HCT116 (cell line): Measurements from ENCODE around the gene CLPTM1L. TPM values are rescaled to one million over a fixed set of nuclear protein-coding genes. Genes with fewer than 3 reads are reported as not detected.

Experiments used
- ATAC-seq: fragments of 200-7000 bp; cut with Tn5 transposase; 2 replicates; pipeline ENCODE4 v1.9.1; 2020; ENCODE audit warnings: mild to moderate bottlenecking, moderate library complexity
- BruUV-seq: library from RNA; stranded (reverse); fragments of 400-500 nt; replicated peaks from 2 replicates; lab custom pipeline; 2021; lab: Mats Ljungman, UMichigan
- CTCF ChIA-PET: fragments of 300-600 bp; sonication (Branson Sonifier 250); formaldehyde crosslinking; loops from one replicate; lab custom pipeline; 2021; ENCODE audit warnings: antibody characterized with exemption; lab: Charles Lee
- POLR2A ChIA-PET: fragments of 300-600, 350-600 bp; sonication (Branson Sonifier 250); formaldehyde crosslinking; loops from one replicate; lab custom pipeline; 2021; ENCODE audit warnings: antibody characterized with exemption; lab: Charles Lee
- RAD21 ChIA-PET, 2 experiments: fragments of 300-600 bp; sonication (Branson Sonifier 250); formaldehyde crosslinking; loops; one replicate each; lab custom pipeline; 2023; ENCODE audit warnings: low total read pairs in 2 of 2; ENCODE audit not compliant: uncharacterized antibody in 2 of 2, unreplicated experiment in 2 of 2, low non-redundant PET in 1 of 2; lab: Charles Lee
- DNase-seq: peaks from one replicate; pipeline ENCODE4 v3.0.0-alpha.2; 2010; ENCODE audit warnings: low read depth, low spot score
- H2AFZ ChIP-seq: fragments of 200-600 bp; shearing (Covaris generic), sonication (generic); 2 replicates; pipeline ENCODE4 v1.6.1; 2017; ENCODE audit warnings: low read depth, mixed run types, mixed read lengths, antibody characterized with exemption, low read length; ENCODE audit not compliant: poor library complexity, severe bottlenecking
- H3K27ac ChIP-seq: 2 replicates; pipeline ENCODE4 v1.5.1; 2012; ENCODE audit warnings: low read depth, low read length
- H3K27me3 ChIP-seq: fragments of 200-600 bp; sonication (generic); 2 replicates; pipeline ENCODE4 v1.6.1; 2016; ENCODE audit warnings: mixed run types, low read length, mixed read lengths; ENCODE audit not compliant: insufficient read depth
- H3K36me3 ChIP-seq, 2 experiments: fragments of 200-500 bp in 1 of 2; fragments of 200-600 bp in 1 of 2; sonication (Bioruptor generic) in 1 of 2; sonication (generic) in 1 of 2; 2 replicates each; pipeline versions ENCODE4 v1.5.1 to v1.6.1; 2014 to 2016; ENCODE audit warnings: low read length in 2 of 2, inconsistent platforms in 1 of 2, mixed read lengths in 1 of 2, mixed run types in 1 of 2; ENCODE audit not compliant: insufficient read depth in 2 of 2, control insufficient read depth in 1 of 2
- H3K4me1 ChIP-seq, 2 experiments: fragments of 200-600 bp in 1 of 2; sonication (generic) in 1 of 2; 2 replicates each; pipeline versions ENCODE4 v1.5.1 to v1.6.1; 2012 to 2017; ENCODE audit warnings: low read length in 2 of 2, inconsistent platforms in 1 of 2, mild to moderate bottlenecking in 1 of 2, mixed read lengths in 1 of 2, mixed run types in 1 of 2, moderate library complexity in 1 of 2; ENCODE audit not compliant: insufficient read depth in 2 of 2, control insufficient read depth in 1 of 2
- H3K4me2 ChIP-seq: fragments of 200-600 bp; sonication (generic); 2 replicates; pipeline ENCODE4 v1.6.1; 2017; ENCODE audit warnings: mixed run types, low read length, mixed read lengths
- H3K4me3 ChIP-seq, 2 experiments: fragments of 200-600 bp in 1 of 2; sonication (generic) in 1 of 2; replicated peaks in 1 of 2; 2 replicates each; pipeline ENCODE4 v1.5.1; 2011 to 2016; ENCODE audit warnings: low read length in 2 of 2, control low read depth in 1 of 2, low read depth in 1 of 2, mild to moderate bottlenecking in 1 of 2, mixed read lengths in 1 of 2, mixed run types in 1 of 2
- H3K79me2 ChIP-seq: fragments of 200-600 bp; sonication (generic); 2 replicates; pipeline ENCODE4 v1.6.1; 2017; ENCODE audit warnings: mild to moderate bottlenecking, mixed run types, low read length, moderate library complexity, mixed read lengths; ENCODE audit not compliant: insufficient read depth
- H3K9ac ChIP-seq: fragments of 200-600 bp; sonication (generic); 2 replicates; pipeline ENCODE4 v1.6.1; 2016; ENCODE audit warnings: low read length, mixed read lengths
- H3K9me2 ChIP-seq: fragments of 200-600 bp; sonication (generic), shearing (Covaris generic); 2 replicates; pipeline ENCODE4 v1.6.1; 2017; ENCODE audit warnings: mixed run types, mild to moderate bottlenecking, moderate library complexity; ENCODE audit not compliant: insufficient read depth
- H3K9me3 ChIP-seq, 2 experiments: fragments of 200-500 bp in 1 of 2; fragments of 200-600 bp in 1 of 2; sonication (Bioruptor generic) in 1 of 2; sonication (generic) in 1 of 2; 2 replicates each; pipeline ENCODE4 v1.6.1; 2014 to 2017; ENCODE audit warnings: low read length in 2 of 2, mixed read lengths in 2 of 2, inconsistent platforms in 1 of 2, low read depth in 1 of 2, mild to moderate bottlenecking in 1 of 2, mixed run types in 1 of 2, moderate library complexity in 1 of 2; ENCODE audit not compliant: control insufficient read depth in 1 of 2, insufficient read depth in 1 of 2
- H4K20me1 ChIP-seq: fragments of 200-600 bp; sonication (generic), shearing (Covaris generic); 2 replicates; pipeline ENCODE4 v1.6.1; 2017; ENCODE audit warnings: mixed run types, mild to moderate bottlenecking, moderate library complexity; ENCODE audit not compliant: insufficient read depth
- CBX3 ChIP-seq: IDR thresholded peaks from 2 replicates; pipeline ENCODE4 v1.6.1; 2012; ENCODE audit warnings: low read depth
- CEBPB ChIP-seq: IDR thresholded peaks from 2 replicates; pipeline ENCODE4 v1.6.1; 2012; ENCODE audit warnings: low read depth
- EGR1 ChIP-seq: IDR thresholded peaks from 2 replicates; pipeline ENCODE4 v1.6.1; 2012; ENCODE audit warnings: low read depth
- ELF1 ChIP-seq: IDR thresholded peaks from 2 replicates; pipeline ENCODE4 v1.6.1; 2012; ENCODE audit warnings: low read depth, borderline replicate concordance
- EZH2 ChIP-seq: fragments of 200-600 bp; sonication (generic); IDR thresholded peaks from 2 replicates; pipeline ENCODE4 v1.6.1; 2017; ENCODE audit warnings: antibody characterized with exemption, mixed run types
- FOSL1 ChIP-seq: IDR thresholded peaks from 2 replicates; pipeline ENCODE4 v1.6.1; 2012; ENCODE audit warnings: low read depth
- JUND ChIP-seq: IDR thresholded peaks from 2 replicates; pipeline ENCODE4 v1.6.1; 2012
- POLR2A ChIP-seq: IDR thresholded peaks from 2 replicates; pipeline ENCODE4 v1.7.0; 2011; ENCODE audit warnings: borderline replicate concordance; ENCODE audit not compliant: insufficient read depth, insufficient read length; ENCODE audit errors: extremely low read depth
- POLR2AphosphoS5 ChIP-seq: IDR thresholded peaks from 2 replicates; pipeline ENCODE4 v1.6.1; 2011; ENCODE audit warnings: mild to moderate bottlenecking, low read depth, low read length, moderate library complexity
- RAD21 ChIP-seq: IDR thresholded peaks from 2 replicates; pipeline ENCODE4 v1.6.1; 2012; ENCODE audit warnings: low read depth, mild to moderate bottlenecking
- SIN3A ChIP-seq: IDR thresholded peaks from 2 replicates; pipeline ENCODE4 v1.6.1; 2012; ENCODE audit warnings: low read depth
- SP1 ChIP-seq: IDR thresholded peaks from 2 replicates; pipeline ENCODE4 v1.6.1; 2012; ENCODE audit warnings: low read depth
- TCF7L2 ChIP-seq: IDR thresholded peaks from 2 replicates; pipeline ENCODE4 v1.7.0; 2011; ENCODE audit warnings: borderline replicate concordance, inconsistent platforms; ENCODE audit not compliant: insufficient read depth, insufficient read length; ENCODE audit errors: extremely low read depth
- YY1 ChIP-seq: IDR thresholded peaks from 2 replicates; pipeline ENCODE4 v1.6.1; 2011; ENCODE audit warnings: low read length, low read depth, moderate library complexity, mild to moderate bottlenecking; ENCODE audit not compliant: insufficient replicate concordance; ENCODE audit errors: extremely low read depth
- ZBTB33 ChIP-seq: IDR thresholded peaks from 2 replicates; pipeline ENCODE4 v1.6.1; 2011; ENCODE audit warnings: mild to moderate bottlenecking, low read length, moderate library complexity; ENCODE audit not compliant: insufficient replicate concordance; ENCODE audit errors: extremely low read depth
- ZNF274 ChIP-seq: fragments of 200-500 bp; sonication (Bioruptor generic); IDR thresholded peaks from 2 replicates; pipeline ENCODE4 v1.6.1; 2014; ENCODE audit warnings: mild to moderate bottlenecking, low read depth, low read length, inconsistent platforms
- intact Hi-C: fragments of 100-400 bp; cut with micrococcal nuclease; formaldehyde crosslinking; loops from 2 replicates; pipeline ENCODE4 v1.10.0; 2022
- total RNA-seq: library from RNA; stranded (reverse); gene quantifications from one replicate; pipeline ENCODE4 v1.2.1, GENCODE V29; 2021; ENCODE audit not compliant: unreplicated experiment
- TF ChIP-seq, protein P1 (sequence below): IDR thresholded peaks from 2 replicates; pipeline ENCODE4 v1.6.1; 2012; ENCODE audit warnings: low read depth
- TF ChIP-seq, protein P2 (sequence below): IDR thresholded peaks from 2 replicates; pipeline ENCODE4 v1.6.1; 2012
- TF ChIP-seq, protein P3 (sequence below): IDR thresholded peaks from 2 replicates; pipeline ENCODE4 v1.6.1; 2012

CLPTM1L gene
- total RNA-seq, 1 experiment from 2014 or later, result 98.4 TPM

DNA sequence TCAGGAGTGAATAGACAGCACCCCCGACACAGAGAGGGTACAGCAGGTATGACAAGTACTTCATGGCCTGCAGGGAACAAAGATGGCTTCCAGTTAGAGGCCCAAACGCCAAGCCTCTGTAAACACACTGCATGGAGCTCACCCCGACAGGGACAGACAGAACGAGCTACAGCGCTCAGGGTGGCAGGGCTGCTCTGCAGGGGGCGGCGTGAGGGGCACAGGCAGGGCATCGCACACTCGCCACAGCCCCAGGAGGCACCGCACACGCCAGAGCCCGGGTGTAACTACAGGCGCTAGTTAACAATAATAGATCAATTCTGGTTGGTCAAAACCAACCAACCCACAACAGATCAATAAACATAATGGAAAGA lies 21.1 kb downstream of the CLPTM1L start:
- H3K4me3 ChIP-seq, result no peak overlapping the region
- CTCF ChIA-PET, result no interaction called here
- intact Hi-C loops, result no loop called here
- no peak overlapping the region for H3K4me2 ChIP-seq
- no peak overlapping the region for H3K27ac ChIP-seq
- BruUV-seq, result no TSS peak
- peaks cover 16% of the 10 kb centered on the region; the same call in 1 of the 2 replicates for H3K79me2 ChIP-seq
- H4K20me1 ChIP-seq, result peaks cover 5% of the 10 kb centered on the region; the same call in 1 of the 2 replicates
- H3K36me3 ChIP-seq, result peaks cover 12 to 45% of the 10 kb centered on the region in 2 experiments; a peak in 3 of 4 replicates
- DNase-seq (no peak), ATAC-seq (no peak)
- no peak for TF ChIP-seq FOSL1
- TF ChIP-seq EZH2, result no peak
- TF ChIP-seq JUND, result no peak
- TF ChIP-seq ELF1, result no peak
- no peak for TF ChIP-seq ZBTB33
- no peak for TF ChIP-seq POLR2A
- no peak for TF ChIP-seq SP1
- TF ChIP-seq ZNF274, result no peak
- no peak for TF ChIP-seq YY1
- TF ChIP-seq SIN3A, result no peak
- TF ChIP-seq POLR2AphosphoS5, result no peak
- no peak for TF ChIP-seq CBX3
- TF ChIP-seq, protein P1, sequence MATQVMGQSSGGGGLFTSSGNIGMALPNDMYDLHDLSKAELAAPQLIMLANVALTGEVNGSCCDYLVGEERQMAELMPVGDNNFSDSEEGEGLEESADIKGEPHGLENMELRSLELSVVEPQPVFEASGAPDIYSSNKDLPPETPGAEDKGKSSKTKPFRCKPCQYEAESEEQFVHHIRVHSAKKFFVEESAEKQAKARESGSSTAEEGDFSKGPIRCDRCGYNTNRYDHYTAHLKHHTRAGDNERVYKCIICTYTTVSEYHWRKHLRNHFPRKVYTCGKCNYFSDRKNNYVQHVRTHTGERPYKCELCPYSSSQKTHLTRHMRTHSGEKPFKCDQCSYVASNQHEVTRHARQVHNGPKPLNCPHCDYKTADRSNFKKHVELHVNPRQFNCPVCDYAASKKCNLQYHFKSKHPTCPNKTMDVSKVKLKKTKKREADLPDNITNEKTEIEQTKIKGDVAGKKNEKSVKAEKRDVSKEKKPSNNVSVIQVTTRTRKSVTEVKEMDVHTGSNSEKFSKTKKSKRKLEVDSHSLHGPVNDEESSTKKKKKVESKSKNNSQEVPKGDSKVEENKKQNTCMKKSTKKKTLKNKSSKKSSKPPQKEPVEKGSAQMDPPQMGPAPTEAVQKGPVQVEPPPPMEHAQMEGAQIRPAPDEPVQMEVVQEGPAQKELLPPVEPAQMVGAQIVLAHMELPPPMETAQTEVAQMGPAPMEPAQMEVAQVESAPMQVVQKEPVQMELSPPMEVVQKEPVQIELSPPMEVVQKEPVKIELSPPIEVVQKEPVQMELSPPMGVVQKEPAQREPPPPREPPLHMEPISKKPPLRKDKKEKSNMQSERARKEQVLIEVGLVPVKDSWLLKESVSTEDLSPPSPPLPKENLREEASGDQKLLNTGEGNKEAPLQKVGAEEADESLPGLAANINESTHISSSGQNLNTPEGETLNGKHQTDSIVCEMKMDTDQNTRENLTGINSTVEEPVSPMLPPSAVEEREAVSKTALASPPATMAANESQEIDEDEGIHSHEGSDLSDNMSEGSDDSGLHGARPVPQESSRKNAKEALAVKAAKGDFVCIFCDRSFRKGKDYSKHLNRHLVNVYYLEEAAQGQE, result no peak
- TF ChIP-seq RAD21, result no peak
- TF ChIP-seq CEBPB, result no peak
- TF ChIP-seq TCF7L2, result no peak
- no peak for TF ChIP-seq EGR1
- TF ChIP-seq, protein P2, sequence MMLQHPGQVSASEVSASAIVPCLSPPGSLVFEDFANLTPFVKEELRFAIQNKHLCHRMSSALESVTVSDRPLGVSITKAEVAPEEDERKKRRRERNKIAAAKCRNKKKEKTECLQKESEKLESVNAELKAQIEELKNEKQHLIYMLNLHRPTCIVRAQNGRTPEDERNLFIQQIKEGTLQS, result no peak
- TF ChIP-seq, protein P3, sequence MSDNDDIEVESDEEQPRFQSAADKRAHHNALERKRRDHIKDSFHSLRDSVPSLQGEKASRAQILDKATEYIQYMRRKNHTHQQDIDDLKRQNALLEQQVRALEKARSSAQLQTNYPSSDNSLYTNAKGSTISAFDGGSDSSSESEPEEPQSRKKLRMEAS, result no peak
- RAD21 ChIA-PET, result no interaction called here
- no peak overlapping the region for H2AFZ ChIP-seq
- POLR2A ChIA-PET, result no interaction called here
- no peaks in the 10 kb centered on the region for H3K27me3 ChIP-seq
- no peak overlapping the region for H3K9ac ChIP-seq
- peaks cover 18 to 29% of the 10 kb centered on the region in 2 experiments for H3K4me1 ChIP-seq
- no peaks in the 10 kb centered on the region for H3K9me3 ChIP-seq
- no peaks in the 10 kb centered on the region for H3K9me2 ChIP-seq
